ENCODE data around the gene SYNPR.

Gene SYNPR

DNA sequence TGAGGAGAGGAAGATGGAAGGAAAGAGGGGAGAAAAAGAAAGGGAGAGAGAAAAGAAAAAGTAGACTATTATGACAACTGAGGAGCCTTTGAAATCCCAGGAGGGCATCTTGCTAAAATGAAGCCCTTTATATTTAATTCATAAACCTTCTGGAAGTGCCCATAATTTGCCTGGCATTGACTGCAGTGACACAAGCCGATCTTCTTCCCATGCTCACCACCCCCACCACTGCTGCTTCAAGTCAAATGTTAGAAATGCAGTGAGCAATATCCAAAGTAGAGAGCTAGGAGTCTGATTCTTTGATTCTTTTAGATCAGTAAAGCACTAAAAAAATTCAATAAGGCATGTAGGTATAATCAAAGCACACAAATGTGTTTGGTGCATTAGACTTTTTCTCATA, 235.7 kb downstream of the SYNPR start:
- no peak overlapping the region for H2AFZ ChIP-seq (ENCODE audit: low read length)
- H4K20me1 ChIP-seq (ENCODE audit: insufficient read depth, low read length), result no peaks in the 10 kb centered on the region
- no peak overlapping the region for H3K4me3 ChIP-seq (ENCODE audit: low read length)
- no peak overlapping the region for H3K27ac ChIP-seq (ENCODE audit: low read length)
- H3K9me3 ChIP-seq (replicated peaks; ENCODE audit: insufficient read depth, low read length), result no peaks in the 10 kb centered on the region; the same call in 1 of the 2 replicates
- no peak for TF ChIP-seq EZH2 (optimal IDR thresholded peaks at IDR 0.05; ENCODE audit: low read depth, low read length)
- TF ChIP-seq, protein P1, sequence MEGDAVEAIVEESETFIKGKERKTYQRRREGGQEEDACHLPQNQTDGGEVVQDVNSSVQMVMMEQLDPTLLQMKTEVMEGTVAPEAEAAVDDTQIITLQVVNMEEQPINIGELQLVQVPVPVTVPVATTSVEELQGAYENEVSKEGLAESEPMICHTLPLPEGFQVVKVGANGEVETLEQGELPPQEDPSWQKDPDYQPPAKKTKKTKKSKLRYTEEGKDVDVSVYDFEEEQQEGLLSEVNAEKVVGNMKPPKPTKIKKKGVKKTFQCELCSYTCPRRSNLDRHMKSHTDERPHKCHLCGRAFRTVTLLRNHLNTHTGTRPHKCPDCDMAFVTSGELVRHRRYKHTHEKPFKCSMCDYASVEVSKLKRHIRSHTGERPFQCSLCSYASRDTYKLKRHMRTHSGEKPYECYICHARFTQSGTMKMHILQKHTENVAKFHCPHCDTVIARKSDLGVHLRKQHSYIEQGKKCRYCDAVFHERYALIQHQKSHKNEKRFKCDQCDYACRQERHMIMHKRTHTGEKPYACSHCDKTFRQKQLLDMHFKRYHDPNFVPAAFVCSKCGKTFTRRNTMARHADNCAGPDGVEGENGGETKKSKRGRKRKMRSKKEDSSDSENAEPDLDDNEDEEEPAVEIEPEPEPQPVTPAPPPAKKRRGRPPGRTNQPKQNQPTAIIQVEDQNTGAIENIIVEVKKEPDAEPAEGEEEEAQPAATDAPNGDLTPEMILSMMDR (IDR thresholded peaks at IDR 0.05; ENCODE audit: low read length), result no peak
- no peak for TF ChIP-seq EZH2phosphoT487 (IDR thresholded peaks at IDR 0.05; ENCODE audit: low read length)
- no peaks in the 10 kb centered on the region for H3K9me2 ChIP-seq (replicated peaks; ENCODE audit: insufficient read depth, low read length)
- no peaks in the 10 kb centered on the region for H3K36me3 ChIP-seq (replicated peaks; ENCODE audit: insufficient read depth, low read length)
- H3F3A ChIP-seq (ENCODE audit: insufficient read depth, low read length), result no peaks in the 10 kb centered on the region
- no peaks in the 10 kb centered on the region for H3K27me3 ChIP-seq (replicated peaks; ENCODE audit: insufficient read depth, low read length)
- no peaks in the 10 kb centered on the region for H3K4me1 ChIP-seq (ENCODE audit: low read length)
- DNase-seq, result no peak
- H3K4me2 ChIP-seq (ENCODE audit: low read depth, low read length), result no peak overlapping the region
- H3K9ac ChIP-seq (ENCODE audit: low read length), result no peak overlapping the region
- H3K79me2 ChIP-seq (ENCODE audit: low read length), result no peaks in the 10 kb centered on the region

DNA sequence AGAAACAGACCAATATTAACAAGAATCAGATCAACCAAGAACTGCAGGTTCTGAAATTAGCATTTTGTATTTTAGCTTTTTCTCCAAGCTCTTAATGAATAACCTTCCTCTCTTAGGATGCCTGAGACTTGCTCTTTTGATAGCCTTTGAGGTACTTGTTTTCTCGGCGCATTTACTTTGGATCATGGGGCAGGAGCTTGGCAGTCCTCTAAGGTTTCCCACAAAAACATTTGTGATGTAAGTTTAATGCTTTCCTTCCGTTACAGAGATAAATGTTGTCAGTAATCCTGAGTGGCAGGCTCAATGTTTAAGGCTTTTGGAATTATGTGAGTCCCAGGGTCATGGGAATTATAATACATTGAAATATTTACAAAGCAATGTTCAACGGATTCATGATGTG, 236.6 kb downstream of the SYNPR start:
- Histone ChIP-seq H3K4me1 (ENCODE audit: low read length) (no peaks in the 10 kb centered on the region), H3K9me3 (replicated peaks; ENCODE audit: insufficient read depth, low read length) (no peaks in the 10 kb centered on the region), H3F3A (ENCODE audit: insufficient read depth, low read length) (no peaks in the 10 kb centered on the region), H3K4me2 (ENCODE audit: low read depth, low read length) (no peak overlapping the region), H4K20me1 (ENCODE audit: insufficient read depth, low read length) (no peaks in the 10 kb centered on the region), H3K27ac (ENCODE audit: low read length) (no peak overlapping the region), H2AFZ (ENCODE audit: low read length) (no peak overlapping the region), H3K9ac (ENCODE audit: low read length) (no peak overlapping the region), H3K9me2 (replicated peaks; ENCODE audit: insufficient read depth, low read length) (no peaks in the 10 kb centered on the region), H3K4me3 (ENCODE audit: low read length) (no peak overlapping the region), H3K36me3 (replicated peaks; ENCODE audit: insufficient read depth, low read length) (no peaks in the 10 kb centered on the region), H3K27me3 (replicated peaks; ENCODE audit: insufficient read depth, low read length) (no peaks in the 10 kb centered on the region), H3K79me2 (ENCODE audit: low read length) (no peaks in the 10 kb centered on the region)
- TF ChIP-seq, protein P1 (IDR thresholded peaks at IDR 0.05; ENCODE audit: low read length), result no peak
- no peak for TF ChIP-seq EZH2phosphoT487 (IDR thresholded peaks at IDR 0.05; ENCODE audit: low read length)
- TF ChIP-seq EZH2 (optimal IDR thresholded peaks at IDR 0.05; ENCODE audit: low read depth, low read length), result no peak
- DNase-seq, result no peak

DNA sequence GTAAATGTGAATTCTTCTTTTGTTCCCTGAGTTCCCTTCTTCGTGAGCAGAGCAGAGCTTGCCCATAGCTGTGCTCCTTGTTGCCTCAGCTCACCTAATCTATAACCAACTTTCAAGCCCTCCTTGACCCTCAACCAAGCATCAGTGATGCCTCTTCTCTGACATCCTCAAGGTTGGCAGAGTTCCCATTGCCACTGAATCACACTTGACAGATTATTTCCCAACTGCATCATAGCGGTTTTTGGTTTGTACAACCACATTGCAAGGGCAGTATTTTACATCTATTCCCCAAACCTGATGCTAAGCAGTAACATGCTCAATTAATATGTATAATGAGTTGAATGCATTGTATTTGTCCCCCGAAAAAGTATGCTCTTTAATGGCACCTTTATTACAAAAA, 241.3 kb downstream of the SYNPR start:
- Histone ChIP-seq H3K36me3 (replicated peaks; ENCODE audit: insufficient read depth, low read length) (no peaks in the 10 kb centered on the region), H3K4me1 (ENCODE audit: low read length) (no peaks in the 10 kb centered on the region), H4K20me1 (ENCODE audit: insufficient read depth, low read length) (no peaks in the 10 kb centered on the region), H3K27me3 (replicated peaks; ENCODE audit: insufficient read depth, low read length) (no peaks in the 10 kb centered on the region), H2AFZ (ENCODE audit: low read length) (no peak overlapping the region), H3K4me3 (ENCODE audit: low read length) (no peak overlapping the region), H3K9me3 (replicated peaks; ENCODE audit: insufficient read depth, low read length) (no peaks in the 10 kb centered on the region), H3K27ac (ENCODE audit: low read length) (no peak overlapping the region), H3K9me2 (replicated peaks; ENCODE audit: insufficient read depth, low read length) (no peaks in the 10 kb centered on the region), H3F3A (ENCODE audit: insufficient read depth, low read length) (no peaks in the 10 kb centered on the region), H3K4me2 (ENCODE audit: low read depth, low read length) (no peak overlapping the region), H3K9ac (ENCODE audit: low read length) (no peak overlapping the region), H3K79me2 (ENCODE audit: low read length) (no peaks in the 10 kb centered on the region)
- TF ChIP-seq EZH2phosphoT487 (IDR thresholded peaks at IDR 0.05; ENCODE audit: low read length), result no peak
- TF ChIP-seq, protein P1 (IDR thresholded peaks at IDR 0.05; ENCODE audit: low read length), result no peak
- TF ChIP-seq EZH2 (optimal IDR thresholded peaks at IDR 0.05; ENCODE audit: low read depth, low read length), result no peak
- DNase-seq, result no peak

Measured in MM.1S (cell line).